ENCODE results near the gene GOLPH3L.
"Not testable (repeated sequence)": the region's sequence is repeated elsewhere in the genome, so short reads cannot be mapped to it uniquely, and the experiment has no call there.

Gene GOLPH3L

DNA sequence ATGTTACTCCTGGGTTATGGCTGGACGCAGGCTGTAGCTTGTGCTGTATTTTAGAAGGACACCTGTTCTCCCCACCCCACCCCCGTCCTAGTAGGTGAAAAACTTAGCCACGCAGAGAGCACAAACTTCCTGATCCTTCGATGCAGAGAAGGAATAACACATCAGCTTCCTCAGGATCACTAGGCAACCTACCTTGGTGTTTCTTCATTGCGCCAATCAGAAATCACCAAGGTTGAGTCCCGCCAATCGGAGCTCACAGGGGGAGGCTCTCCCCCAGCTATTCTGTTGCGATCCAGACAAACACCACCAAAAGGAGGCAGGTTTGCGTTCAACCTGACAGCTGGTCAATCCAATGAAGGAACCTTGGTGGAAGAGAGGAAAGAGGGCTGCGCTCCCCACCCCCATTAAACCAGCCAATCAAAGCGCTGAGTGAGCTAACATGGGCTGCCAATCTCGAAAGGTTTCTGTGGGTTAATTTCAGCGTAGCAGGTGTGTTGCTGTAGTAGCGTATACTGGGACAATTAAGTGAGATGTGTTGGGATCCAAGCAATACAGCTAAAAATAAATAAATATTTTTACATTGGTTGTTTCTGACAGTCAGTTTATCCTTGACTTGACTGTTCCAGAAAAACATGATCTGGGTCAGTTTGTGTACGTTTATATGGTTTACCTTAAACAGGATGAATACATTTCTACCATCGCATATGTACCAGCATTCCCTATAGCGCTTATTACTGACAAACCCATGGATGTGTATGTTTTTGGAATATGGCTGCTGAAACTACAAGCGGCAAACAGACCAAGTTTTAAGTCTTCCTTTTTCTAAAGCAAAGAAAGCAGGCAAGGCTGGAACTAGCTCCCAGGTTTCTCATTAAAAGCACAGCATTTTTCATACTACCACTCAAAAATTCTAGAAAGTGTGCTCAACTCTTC is at the start of gene GOLPH3L:
Gene GOLPH3L (minus strand): TSS at position 160 of the 933 bp plus-strand sequence. CDS start 2,316 bp downstream, outside the sequence.
- in situ Hi-C loops (cut with HindIII; ENCODE audit: low sequenced_read_pairs): no loop called here

- in situ Hi-C loops (cut with HindIII; ENCODE audit: low sequenced_read_pairs): no loop called here
Measured at GRCh38 chr1:150730130-150730721, 33.3 kb upstream of the GOLPH3L start.

- in situ Hi-C loops (cut with HindIII; ENCODE audit: low sequenced_read_pairs): no loop called here
Measured at GRCh38 chr1:150724336-150724735, 27.4 kb upstream of the GOLPH3L start.

- in situ Hi-C loops (cut with HindIII; ENCODE audit: low sequenced_read_pairs): no loop called here
Measured at GRCh38 chr1:150720703-150721102, 23.7 kb upstream of the GOLPH3L start, which contains the start of gene HORMAD1. Gene HORMAD1, minus strand, starts transcription at chr1:150720895. Its CDS starts 1,390 bp downstream, at chr1:150719505.

- in situ Hi-C loops (cut with HindIII; ENCODE audit: low sequenced_read_pairs): no loop called here
Measured at GRCh38 chr1:150720098-150720497, 23.1 kb upstream of the GOLPH3L start.

GRCh38 chr1:150718225-150718891 is 21.4 kb upstream of the GOLPH3L start:
- in situ Hi-C loops (cut with HindIII; ENCODE audit: low sequenced_read_pairs): no loop called here

GRCh38 chr1:150709031-150709430 is 12.1 kb upstream of the GOLPH3L start:
- in situ Hi-C loops (cut with HindIII; ENCODE audit: low sequenced_read_pairs): not testable (repeated sequence)

GRCh38 chr1:150708595-150708994 is 11.6 kb upstream of the GOLPH3L start:
- in situ Hi-C loops (cut with HindIII; ENCODE audit: low sequenced_read_pairs): no loop called here

GRCh38 chr1:150706091-150706490 is 9.1 kb upstream of the GOLPH3L start:
- in situ Hi-C loops (cut with HindIII; ENCODE audit: low sequenced_read_pairs): no loop called here

GRCh38 chr1:150703427-150703826 is 6.5 kb upstream of the GOLPH3L start:
- in situ Hi-C loops (cut with HindIII; ENCODE audit: low sequenced_read_pairs): no loop called here

DNA sequence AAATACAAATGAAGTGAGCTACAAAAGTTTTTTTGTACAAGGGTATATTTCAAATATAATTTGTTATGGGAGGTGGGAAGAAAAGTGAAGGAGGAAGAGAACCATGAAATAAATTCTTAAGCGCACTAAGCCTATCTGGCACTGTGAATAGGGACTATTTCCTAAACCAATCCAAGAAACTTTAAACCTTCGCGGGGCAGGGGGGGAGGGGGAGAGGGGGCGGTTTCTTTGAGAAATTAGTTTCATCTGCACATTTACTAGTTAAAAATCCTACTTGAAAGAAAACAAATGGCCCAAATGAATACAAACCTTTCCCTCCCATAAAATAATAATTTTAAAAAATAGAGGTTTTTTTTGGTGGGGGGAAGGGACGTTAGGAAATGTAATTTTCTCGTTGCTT is 364 bp downstream of the GOLPH3L start:
- in situ Hi-C loops (cut with HindIII; ENCODE audit: low sequenced_read_pairs): no loop called here

DNA sequence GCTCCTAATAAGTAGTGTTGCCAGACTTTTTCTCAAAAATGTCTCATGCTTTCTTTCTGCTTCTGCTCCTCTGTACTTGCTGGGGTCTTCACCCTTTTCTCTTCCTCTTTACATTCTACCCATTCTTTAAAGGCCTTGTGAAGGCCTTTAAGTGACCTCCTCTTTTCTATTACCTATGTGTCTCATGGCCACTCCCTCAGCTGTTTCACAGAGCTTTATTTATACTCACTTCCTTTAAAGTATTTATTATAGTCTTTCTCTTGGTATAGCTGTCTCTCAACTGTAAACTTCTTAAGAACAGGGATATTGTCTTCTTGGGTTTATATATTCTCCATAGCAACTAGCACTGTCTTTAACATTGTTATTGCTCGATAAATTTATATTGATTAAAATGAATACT is 792 bp downstream of the GOLPH3L start:
- in situ Hi-C loops (cut with HindIII; ENCODE audit: low sequenced_read_pairs): no loop called here

GRCh38 chr1:150695561-150695960 is 1.4 kb downstream of the GOLPH3L start:
- in situ Hi-C loops (cut with HindIII; ENCODE audit: low sequenced_read_pairs): no loop called here

DNA sequence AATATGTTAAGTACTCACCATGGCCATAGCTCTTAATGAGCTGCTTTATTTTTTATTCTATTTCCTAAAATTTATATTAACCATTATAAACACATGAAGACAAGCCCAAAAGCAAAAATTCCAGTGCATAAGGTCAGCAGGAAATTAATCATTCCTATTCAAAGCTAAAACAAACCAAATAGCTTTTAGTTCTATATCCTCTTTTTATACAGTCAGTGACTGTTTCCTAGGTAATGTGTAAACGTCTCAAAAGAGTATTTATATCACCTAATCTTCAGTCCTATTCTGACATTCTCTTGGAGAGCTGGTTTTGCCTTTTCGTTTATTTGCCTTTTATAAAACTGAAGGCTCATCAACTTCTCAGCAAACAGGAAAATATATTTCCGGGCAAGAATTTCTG is 4.2 kb downstream of the GOLPH3L start:
- in situ Hi-C loops (cut with HindIII; ENCODE audit: low sequenced_read_pairs): no loop called here

DNA sequence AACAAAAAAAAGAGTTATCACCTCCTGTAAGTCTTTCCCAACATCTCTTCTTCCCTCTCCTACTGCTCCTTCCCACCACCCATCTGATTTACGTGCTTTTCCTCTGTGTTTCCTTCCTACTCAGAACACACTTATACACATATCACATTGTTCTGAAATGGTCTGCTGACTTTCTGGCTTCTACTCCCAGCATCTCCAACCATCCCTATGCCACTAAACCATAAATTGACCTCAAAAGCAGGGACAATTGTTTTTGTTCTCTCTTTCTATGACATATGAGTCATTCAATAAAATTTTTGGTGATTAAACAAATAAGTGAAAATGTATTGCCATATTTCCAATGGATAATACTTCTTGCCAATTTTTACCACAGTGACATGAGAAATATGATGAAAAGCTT is 8.2 kb downstream of the GOLPH3L start:
- in situ Hi-C loops (cut with HindIII; ENCODE audit: low sequenced_read_pairs): no loop called here

DNA sequence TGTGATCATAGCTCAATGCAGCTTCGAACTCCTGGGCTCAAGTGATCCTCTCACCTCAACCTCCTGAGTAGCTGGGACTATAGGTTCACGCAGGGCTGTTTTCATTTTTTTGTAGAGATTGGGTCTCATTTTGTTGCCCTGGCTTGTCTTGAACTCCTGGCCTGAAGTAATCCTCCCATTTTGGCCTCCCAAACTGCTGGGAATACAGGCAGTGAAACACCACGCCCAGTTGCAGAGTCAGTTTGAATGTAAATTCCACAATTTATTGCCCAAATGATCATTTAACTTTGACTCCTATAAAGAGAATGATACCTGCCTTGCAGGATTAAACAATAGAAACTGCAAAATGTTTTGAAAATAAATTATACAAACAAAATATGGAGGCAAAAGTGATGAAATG is 10.7 kb downstream of the GOLPH3L start:
- in situ Hi-C loops (cut with HindIII; ENCODE audit: low sequenced_read_pairs): no loop called here

GRCh38 chr1:150683914-150684313 is 13.0 kb downstream of the GOLPH3L start:
- in situ Hi-C loops (cut with HindIII; ENCODE audit: low sequenced_read_pairs): no loop called here

GRCh38 chr1:150678988-150679387 is 18.0 kb downstream of the GOLPH3L start:
- in situ Hi-C loops (cut with HindIII; ENCODE audit: low sequenced_read_pairs): no loop called here

DNA sequence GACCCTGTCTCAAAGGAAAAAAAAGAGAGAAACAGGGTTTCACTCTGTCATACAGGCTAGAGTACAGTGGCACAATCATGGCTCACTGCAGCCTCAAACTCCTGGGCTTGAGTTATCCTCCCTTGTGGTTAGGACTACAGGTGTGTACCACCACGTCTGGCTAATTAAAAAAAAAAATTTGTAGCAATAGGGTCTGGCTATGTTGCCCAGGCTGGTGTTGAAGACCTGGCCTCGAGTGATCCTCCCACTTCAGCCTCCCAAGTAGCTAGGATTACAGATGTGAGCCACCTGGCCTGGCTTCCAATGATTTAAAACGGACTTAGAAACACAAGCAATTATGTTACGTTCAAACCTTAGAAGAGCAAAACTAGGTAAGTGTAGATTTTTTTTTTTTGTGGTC is 22.1 kb downstream of the GOLPH3L start:
- in situ Hi-C loops (cut with HindIII; ENCODE audit: low sequenced_read_pairs): no loop called here

GRCh38 chr1:150663321-150663720 is 33.6 kb downstream of the GOLPH3L start:
- in situ Hi-C loops (cut with HindIII; ENCODE audit: low sequenced_read_pairs): no loop called here

- in situ Hi-C loops (cut with HindIII; ENCODE audit: low sequenced_read_pairs): no loop called here
Measured at GRCh38 chr1:150662811-150663210, 34.1 kb downstream of the GOLPH3L start.

GRCh38 chr1:150661156-150661555 is 35.8 kb downstream of the GOLPH3L start:
- in situ Hi-C loops (cut with HindIII; ENCODE audit: low sequenced_read_pairs): no loop called here

Data from DLD1 (cell line).